ENCODE results near the gene DMAP1. TPM values are rescaled to one million over a fixed set of nuclear protein-coding genes. Genes with fewer than 3 reads are reported as not detected.

The DMAP1 gene
- total RNA-seq, 1 donor from 2014 or later, result 64.7 TPM

GRCh38 chr1:44239331-44239960, 26.2 kb downstream of the DMAP1 start:
- Histone ChIP-seq H3K36me3 (ENCODE audit: control insufficient read depth, insufficient read depth, low read length) (no peaks in the 10 kb centered on the region), H3K4me3 (ENCODE audit: low read depth, low read length) (no peak overlapping the region), H3K27me3 (ENCODE audit: control insufficient read depth, insufficient read depth, low read length) (no peaks in the 10 kb centered on the region)
- peak; percentile 25 for TF ChIP-seq CTCF (IDR thresholded peaks at IDR 0.05; ENCODE audit: insufficient read depth, low read length, poor library complexity, severe bottlenecking)
- DNase-seq (ENCODE audit: low read depth), result no peak

GRCh38 chr1:44239961-44240371, 26.7 kb downstream of the DMAP1 start:
- TF ChIP-seq CTCF (IDR thresholded peaks at IDR 0.05; ENCODE audit: insufficient read depth, low read length, poor library complexity, severe bottlenecking), result no peak
- no peak for DNase-seq (ENCODE audit: low read depth)
- H3K27me3 ChIP-seq (ENCODE audit: control insufficient read depth, insufficient read depth, low read length), result no peaks in the 10 kb centered on the region
- no peak overlapping the region for H3K4me3 ChIP-seq (ENCODE audit: low read depth, low read length)
- no peaks in the 10 kb centered on the region for H3K36me3 ChIP-seq (ENCODE audit: control insufficient read depth, insufficient read depth, low read length)

- Histone ChIP-seq H3K27me3 (ENCODE audit: control insufficient read depth, insufficient read depth, low read length) (no peaks in the 10 kb centered on the region), H3K36me3 (ENCODE audit: control insufficient read depth, insufficient read depth, low read length) (no peaks in the 10 kb centered on the region), H3K4me3 (ENCODE audit: low read depth, low read length) (no peak overlapping the region)
- no peak for TF ChIP-seq CTCF (IDR thresholded peaks at IDR 0.05; ENCODE audit: insufficient read depth, low read length, poor library complexity, severe bottlenecking)
- no peak for DNase-seq (ENCODE audit: low read depth)
Observed at GRCh38 chr1:44240802-44241671, 27.8 kb downstream of the DMAP1 start.

GRCh38 chr1:44242746-44243145, 29.5 kb downstream of the DMAP1 start:
- no peak for DNase-seq (ENCODE audit: low read depth)
- Histone ChIP-seq H3K27me3 (ENCODE audit: control insufficient read depth, insufficient read depth, low read length) (no peaks in the 10 kb centered on the region), H3K4me3 (ENCODE audit: low read depth, low read length) (no peak overlapping the region), H3K36me3 (ENCODE audit: control insufficient read depth, insufficient read depth, low read length) (no peaks in the 10 kb centered on the region)
- no peak for TF ChIP-seq CTCF (IDR thresholded peaks at IDR 0.05; ENCODE audit: insufficient read depth, low read length, poor library complexity, severe bottlenecking)

GRCh38 chr1:44243782-44244495, 30.7 kb downstream of the DMAP1 start:
- H3K36me3 ChIP-seq (ENCODE audit: control insufficient read depth, insufficient read depth, low read length), result no peaks in the 10 kb centered on the region
- no peak overlapping the region for H3K4me3 ChIP-seq (ENCODE audit: low read depth, low read length)
- no peak for TF ChIP-seq CTCF (IDR thresholded peaks at IDR 0.05; ENCODE audit: insufficient read depth, low read length, poor library complexity, severe bottlenecking)
- H3K27me3 ChIP-seq (ENCODE audit: control insufficient read depth, insufficient read depth, low read length), result no peaks in the 10 kb centered on the region
- DNase-seq (ENCODE audit: low read depth), result no peak

Data from kidney epithelial cell (primary cell).